ENCODE results near the gene SLC6A13.

GRCh38 chr12:212715-213526 lies 49.7 kb downstream of the SLC6A13 start:
- no peak for TF ChIP-seq ARNTL (CRISPR knock-in tag; IDR thresholded peaks at IDR 0.05; ENCODE audit: borderline replicate concordance, low read depth)
- no peak for TF ChIP-seq PATZ1 (CRISPR knock-in tag; IDR thresholded peaks at IDR 0.05; ENCODE audit: borderline replicate concordance)
- TF ChIP-seq ZC3H10 (CRISPR knock-in tag; IDR thresholded peaks at IDR 0.05), result no peak
- no peak for TF ChIP-seq ZFP30 (CRISPR knock-in tag; IDR thresholded peaks at IDR 0.05)
- TF ChIP-seq TSHZ2 (CRISPR knock-in tag; IDR thresholded peaks at IDR 0.05), result no peak
- no peak for TF ChIP-seq RARB (CRISPR knock-in tag; IDR thresholded peaks at IDR 0.05)
- no peak for TF ChIP-seq TCF4 (CRISPR knock-in tag; IDR thresholded peaks at IDR 0.05; ENCODE audit: borderline replicate concordance)

Data from SK-N-SH treated with all-trans-retinoic acid at 6 μM for 48 hours (cell line).